NCI-H748 (cell line): Measurements from ENCODE around the gene ZNF581.

Experiments used
- DNase-seq: peaks from one replicate; lab custom pipeline; 2025; ENCODE audit not compliant: unreplicated experiment; lab: John Stamatoyannopoulos, UW

Gene ZNF581

DNA sequence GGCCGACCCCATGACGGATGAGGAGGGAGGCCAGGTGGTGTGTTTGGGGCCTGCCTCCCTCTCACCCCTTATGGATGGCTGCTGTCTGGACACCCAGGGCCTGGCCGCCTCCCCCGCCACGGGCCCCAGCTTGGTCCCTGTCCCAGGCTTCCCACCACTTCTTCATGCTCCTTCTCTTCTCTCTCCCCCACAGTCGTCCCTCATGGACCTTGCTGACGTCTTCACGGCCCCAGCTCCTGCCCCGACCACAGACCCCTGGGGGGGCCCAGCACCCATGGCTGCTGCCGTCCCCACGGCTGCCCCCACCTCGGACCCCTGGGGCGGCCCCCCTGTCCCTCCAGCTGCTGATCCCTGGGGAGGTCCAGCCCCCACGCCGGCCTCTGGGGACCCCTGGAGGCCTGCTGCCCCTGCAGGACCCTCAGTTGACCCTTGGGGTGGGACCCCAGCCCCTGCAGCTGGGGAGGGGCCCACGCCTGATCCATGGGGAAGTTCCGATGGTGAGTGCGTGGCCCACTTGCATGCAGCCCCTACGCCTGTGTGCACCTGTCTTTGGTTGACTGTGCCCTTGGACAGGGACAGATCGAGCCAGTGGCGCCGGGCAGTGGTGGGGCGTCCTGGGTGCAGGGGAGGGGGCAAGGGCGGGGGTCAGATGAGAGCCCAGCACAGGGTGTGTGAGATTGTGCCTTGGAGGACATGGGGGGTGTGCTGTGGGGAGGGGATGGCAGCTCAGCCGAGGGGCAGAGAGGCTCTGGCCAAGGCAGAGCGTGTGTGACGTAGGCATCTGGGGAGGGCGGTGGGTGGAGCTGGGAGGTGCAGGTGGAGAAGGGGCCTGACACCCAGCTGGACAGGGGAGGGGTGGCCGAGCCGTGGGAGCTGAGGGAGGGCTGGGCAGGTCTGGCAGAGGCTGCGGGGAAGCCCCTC, 48.4 kb downstream of the ZNF581 start:
- DNase-seq: no peak

DNA sequence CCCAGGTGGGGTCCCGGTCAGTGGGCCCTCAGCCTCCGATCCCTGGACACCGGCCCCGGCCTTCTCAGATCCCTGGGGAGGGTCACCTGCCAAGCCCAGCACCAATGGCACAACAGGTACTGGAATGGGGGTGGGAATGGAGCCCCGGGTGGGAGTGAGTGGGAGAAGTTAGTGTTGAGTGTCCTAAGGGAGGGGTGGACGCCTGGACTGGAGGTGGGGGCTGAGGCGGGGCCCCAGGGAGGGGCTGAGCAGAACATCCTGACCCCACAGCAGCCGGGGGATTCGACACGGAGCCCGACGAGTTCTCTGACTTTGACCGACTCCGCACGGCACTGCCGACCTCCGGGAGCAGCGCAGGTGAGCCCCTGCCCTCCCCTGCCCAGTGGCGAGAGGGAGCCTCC, 49.2 kb downstream of the ZNF581 start:
- no peak for DNase-seq

DNA sequence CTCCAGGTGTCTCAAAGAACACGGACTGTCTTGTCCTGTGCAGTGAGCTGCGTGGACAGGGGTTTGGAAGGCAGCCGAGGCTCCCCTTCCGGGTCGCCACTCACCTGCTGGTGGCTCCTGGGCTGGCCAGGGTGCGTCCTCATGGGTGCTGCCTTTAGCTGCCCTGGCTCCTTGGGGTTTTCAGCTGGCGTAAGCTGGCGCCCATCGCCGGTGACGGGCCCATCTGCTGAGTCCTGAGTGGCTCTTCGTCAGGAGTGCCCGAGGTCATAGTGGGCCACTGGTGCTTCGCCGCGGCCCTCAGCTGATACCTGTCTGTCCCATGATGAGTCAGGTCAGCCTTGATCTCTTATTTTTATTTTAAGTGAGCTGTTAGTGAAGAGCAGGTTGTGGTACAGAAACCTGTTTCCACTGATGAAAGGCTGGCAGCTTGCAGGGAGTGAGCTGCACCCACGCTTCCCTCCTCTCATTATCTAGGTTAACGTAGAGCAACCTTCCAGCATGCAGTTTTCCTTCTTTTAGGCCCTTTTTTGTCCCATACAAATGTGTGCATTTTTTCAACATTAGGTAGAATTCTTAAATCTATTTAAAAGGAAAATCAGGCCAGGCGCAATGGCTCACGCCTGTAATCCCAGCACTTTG, 50.0 kb downstream of the ZNF581 start:
- DNase-seq: no peak

- no peak for DNase-seq
Measured at GRCh38 chr19:55694241-55694655, 50.8 kb downstream of the ZNF581 start.

DNA sequence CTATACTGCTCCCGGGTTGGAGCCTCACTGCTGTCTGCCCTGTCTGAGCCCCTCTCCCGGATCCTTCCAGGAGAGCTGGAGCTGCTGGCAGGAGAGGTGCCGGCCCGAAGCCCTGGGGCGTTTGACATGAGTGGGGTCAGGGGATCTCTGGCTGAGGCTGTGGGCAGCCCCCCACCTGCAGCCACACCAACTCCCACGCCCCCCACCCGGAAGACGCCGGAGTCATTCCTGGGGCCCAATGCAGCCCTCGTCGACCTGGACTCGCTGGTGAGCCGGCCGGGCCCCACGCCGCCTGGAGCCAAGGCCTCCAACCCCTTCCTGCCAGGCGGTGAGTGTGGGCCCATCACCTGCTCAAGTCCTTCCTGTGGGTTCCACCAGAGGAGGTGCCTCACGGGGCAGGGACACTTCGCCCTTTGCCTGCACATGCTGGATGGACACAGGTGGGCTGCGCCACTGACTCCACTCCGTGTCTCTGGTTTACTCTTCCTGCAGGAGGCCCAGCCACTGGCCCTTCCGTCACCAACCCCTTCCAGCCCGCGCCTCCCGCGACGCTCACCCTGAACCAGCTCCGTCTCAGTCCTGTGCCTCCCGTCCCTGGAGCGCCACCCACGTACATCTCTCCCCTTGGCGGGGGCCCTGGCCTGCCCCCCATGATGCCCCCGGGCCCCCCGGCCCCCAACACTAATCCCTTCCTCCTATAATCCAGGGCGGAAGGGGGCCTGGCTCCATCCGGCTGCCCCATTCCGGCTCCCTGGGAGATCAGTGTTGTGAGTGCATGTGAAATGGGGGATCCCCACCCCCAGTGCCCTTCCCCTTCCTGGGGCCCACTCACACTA, 51.4 kb downstream of the ZNF581 start:
- DNase-seq: no peak
